Activated T-helper 1 cell treated with anti-CD3 and anti-CD28 coated beads, Interleukin-2, amount 50 U/mL, for 16 hours (primary cell): ENCODE measurements around the gene VSIG10.
A peak's percentile ranks its signal among the peaks of the same experiment; 100 is the strongest.

Source experiments
- DNase-seq, 2 donors: peaks; one replicate each; pipeline ENCODE4 v3.0.0-alpha.2; 2020; ENCODE audit warnings: low read depth in 1 of 2, low spot score in 1 of 2

The VSIG10 gene

DNA sequence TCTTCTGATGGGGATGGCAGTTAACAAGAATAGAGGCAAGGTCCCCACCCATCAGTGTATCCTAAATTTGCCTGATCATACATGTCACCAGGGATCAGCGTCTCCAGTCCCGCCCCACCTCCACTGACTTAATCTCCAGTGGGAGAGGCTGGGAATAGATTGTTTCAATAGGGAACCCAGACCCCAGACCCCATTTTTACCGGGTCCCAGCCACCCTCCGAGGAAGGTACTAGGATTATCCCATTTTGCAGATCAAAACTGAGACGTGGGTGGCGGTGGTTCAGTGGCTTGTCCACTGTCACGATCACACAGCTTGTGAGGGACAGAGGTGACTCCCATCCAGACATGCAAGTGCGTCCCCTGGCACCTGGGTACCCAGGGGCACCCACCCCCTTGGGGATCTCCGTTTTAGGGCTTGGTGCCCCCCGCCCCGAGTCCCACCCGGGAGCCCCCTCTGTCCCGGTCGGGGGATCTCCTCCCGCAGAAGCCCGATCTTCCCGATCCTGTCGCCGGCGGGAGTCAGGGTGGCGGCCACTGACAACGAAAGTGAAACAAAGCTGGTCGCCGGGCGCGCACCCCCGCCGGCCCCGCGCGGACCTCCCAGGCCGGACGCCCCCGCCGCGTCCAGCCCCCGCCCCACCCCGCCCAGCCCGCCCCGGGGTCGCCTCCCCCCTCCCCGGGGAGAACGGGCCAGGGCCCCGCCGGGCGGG lies 43.4 kb downstream of the VSIG10 start:
- DNase-seq: peak; percentile 4 to 13

DNA sequence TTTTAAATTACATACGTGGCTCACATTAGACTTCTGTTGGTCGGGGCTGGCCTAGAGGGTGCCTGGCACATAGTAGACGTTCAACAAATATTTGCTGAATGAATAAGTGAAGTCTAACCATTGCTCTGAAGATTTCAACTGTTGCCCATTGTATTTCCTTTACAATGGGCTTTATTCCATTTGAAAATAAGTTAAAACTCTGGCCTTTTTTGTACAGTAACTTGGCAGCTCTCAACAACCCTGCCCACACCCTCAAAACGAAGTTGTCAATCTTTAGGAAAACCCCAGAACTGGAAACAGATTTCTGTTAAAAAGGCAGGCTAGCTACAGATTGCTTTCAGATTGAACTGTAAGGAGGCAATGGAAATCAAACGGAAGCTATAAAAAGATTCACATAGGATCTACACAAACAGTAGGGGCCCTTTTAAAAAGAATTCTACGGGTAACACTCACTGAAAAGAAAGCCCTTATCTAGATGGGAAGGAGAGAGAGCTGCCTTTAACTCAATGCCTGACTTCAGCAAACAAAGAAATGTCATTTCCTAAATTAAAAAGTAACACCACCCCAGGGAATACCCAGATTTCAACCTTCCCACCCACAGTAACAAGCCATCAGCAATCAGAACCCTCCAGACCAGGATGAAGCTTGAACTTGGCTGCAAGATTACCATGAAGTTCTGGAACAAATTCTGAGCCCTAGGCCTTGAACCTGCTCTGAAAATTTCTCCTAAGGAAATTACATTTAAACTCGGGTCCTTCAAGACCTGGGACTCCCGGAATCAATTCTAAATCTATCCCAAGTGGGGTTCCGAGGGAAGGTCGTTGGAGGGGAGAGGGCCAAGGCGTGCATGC lies 44.2 kb downstream of the VSIG10 start:
- DNase-seq: no peak

DNA sequence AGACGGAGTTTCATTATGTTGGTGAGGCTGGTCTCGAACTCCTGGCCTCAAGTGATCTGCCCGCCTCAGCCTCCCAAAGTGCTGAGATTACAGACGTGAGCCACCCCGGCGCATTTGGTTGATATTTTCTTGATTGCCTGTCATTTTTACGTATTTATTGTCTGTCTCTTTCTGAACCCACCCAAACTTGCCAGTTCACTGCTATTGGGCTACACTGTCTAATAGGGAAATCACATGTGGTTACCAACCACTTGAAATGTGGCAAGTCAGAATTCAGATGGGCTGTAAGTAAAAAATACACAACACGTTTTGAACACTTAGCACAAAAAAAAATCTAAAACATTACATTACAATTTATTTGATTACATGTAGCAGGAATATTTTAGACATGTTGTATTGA lies 44.9 kb downstream of the VSIG10 start:
- no peak for DNase-seq

DNA sequence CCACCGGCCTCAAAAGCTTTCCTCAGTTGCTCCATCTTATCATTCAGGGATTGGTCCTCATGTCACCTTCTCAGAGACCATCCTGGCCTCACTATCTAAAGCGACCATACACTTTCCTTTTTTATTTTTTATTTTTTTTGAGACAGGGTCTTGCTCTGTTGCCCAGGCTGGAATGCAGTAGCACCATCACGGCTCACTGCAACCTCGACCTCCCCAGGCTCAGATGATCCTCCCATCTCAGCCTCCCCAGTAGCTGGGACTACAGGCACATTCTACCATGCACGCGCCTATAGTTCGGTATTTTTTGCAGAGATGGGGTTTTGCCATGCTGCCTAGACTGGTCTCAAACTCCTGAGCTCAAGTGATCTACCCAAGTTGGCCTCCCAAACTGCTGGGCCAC lies 45.6 kb downstream of the VSIG10 start:
- no peak for DNase-seq

DNA sequence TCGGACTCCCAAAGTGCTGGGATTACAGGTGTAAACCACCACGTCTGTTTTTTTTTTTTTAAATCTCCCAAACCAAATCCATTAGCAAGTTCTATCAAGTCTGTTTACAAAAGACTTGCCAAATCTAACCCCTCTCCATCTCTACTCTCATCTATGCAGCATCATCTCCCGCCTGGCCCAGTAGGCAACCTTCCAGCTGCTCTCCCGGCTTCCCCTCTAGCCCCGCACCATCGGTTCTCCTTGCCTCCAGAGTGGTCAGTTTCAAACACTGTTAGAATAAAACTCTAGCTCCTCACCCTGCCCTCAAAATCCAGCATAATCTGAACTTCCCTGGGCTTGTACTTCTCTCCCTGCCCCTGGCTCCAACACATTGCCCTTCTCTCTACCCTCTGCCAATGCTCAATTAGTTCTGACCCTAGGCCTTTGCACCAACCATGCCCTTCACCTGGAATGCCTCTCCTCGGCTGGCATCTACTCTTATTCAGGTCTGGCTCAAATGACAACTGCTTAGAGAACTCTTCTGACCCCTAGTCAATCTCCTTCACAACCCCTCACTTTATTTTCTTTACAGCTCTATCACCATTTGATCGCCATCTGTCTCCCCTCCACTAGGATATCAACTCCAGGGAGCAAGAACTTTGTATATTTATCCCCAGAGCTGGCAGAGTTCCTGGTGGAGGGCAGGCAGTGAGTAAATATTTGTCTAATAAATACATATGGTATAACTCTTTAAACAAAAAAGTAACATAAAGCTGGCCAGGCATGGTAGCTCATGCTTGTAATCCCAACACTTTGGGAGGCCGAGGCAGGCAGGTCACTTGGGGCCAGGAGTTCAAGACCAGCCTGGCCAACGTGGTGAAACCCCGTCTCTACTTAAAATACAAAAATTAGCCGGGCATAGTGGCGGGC lies 47.7 kb downstream of the VSIG10 start:
- no peak for DNase-seq

DNA sequence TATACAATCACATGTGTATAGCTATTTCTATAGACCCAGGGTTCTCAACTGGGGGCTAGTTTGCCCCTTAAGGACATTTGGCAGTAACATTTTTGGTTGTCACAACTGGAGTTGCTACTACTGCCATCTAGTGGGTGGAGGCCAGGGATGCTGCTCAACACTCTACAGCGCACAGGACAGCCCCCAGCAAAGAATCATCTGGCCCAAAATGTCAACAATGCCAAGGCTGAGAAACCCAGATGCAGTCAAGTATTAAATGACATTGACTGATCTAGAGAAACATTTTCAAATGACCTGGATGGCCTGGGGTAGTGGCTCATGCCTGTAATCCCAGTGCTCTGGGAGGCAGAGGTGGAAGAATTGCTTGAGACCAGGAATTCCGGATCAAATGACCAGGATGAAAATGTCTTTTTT lies 48.7 kb downstream of the VSIG10 start:
- DNase-seq: peak; percentile 26 to 51

DNA sequence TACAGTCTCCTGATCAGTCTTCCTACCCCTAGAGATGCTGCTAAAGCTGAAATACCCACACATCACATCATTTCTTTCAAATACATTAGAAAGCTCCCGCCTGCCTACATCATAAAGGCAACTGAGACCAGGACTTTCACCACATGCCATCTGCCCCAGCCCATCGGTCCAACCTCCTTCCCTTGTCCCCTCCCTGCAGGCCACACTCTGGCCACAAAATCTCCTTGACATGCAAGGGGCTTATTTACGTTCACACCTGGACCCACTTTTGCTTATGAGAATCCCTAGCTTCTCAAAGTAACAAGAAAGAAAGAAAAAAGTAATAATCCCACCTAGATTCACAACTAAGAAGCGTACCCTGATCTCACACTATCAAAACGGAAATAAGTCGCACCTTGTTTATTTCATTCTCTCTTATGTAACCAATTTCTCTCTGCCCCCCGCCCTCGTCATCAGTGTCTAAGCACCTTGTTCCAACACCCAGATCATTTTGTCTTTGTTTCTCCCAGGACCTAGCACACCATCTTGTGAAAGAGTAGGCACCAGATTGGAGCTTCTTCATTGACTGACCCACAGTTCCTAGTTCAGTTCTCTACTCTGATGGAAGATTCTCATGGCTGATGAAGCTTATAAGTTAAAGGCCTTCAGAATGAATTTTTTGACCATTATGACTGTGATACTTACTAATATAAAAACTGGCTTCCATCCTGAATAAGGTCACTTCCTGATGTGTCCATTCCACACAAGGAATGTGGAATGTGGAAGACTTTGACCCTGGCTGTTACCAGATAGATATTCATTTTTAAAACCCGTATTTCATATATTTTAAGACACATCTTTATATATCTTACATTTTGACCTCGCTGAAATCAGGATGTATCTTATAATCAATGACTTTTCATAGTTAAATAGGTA lies 50.5 kb downstream of the VSIG10 start:
- no peak for DNase-seq

DNA sequence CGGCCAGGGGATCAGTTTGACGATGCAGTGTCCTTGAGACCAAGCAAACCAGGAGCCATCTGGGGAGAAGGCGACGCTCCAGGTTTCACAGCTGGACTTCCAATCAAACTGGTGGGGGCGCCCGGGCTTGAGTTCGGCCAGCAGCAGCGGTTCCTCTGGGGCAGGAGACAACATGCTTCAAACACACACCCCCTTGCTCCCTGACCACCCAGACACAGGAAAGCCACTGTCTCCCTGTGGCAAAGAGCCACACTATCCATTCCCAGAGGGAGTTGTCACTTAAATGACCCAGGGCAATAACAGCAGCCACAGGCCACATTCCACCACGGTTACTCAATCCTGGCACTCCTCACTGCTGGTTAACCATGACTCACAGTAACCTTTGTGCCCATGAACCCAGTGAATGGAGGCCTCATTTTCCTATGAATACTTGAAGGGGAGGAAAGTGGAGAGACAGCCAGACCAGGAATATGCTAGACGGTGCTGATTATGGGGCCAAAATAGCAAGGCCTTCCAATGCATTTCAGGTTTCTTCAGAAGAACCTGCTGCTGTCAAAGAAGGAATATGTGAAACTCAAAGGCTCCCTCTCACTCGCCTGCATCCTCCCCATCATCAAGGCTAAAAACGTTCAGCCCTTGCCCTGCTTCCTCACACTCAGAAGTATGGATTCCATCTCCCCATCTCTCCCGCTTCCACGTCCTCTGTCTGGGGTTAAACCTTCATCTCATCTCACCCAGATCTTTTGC lies 51.3 kb downstream of the VSIG10 start:
- DNase-seq: no peak

DNA sequence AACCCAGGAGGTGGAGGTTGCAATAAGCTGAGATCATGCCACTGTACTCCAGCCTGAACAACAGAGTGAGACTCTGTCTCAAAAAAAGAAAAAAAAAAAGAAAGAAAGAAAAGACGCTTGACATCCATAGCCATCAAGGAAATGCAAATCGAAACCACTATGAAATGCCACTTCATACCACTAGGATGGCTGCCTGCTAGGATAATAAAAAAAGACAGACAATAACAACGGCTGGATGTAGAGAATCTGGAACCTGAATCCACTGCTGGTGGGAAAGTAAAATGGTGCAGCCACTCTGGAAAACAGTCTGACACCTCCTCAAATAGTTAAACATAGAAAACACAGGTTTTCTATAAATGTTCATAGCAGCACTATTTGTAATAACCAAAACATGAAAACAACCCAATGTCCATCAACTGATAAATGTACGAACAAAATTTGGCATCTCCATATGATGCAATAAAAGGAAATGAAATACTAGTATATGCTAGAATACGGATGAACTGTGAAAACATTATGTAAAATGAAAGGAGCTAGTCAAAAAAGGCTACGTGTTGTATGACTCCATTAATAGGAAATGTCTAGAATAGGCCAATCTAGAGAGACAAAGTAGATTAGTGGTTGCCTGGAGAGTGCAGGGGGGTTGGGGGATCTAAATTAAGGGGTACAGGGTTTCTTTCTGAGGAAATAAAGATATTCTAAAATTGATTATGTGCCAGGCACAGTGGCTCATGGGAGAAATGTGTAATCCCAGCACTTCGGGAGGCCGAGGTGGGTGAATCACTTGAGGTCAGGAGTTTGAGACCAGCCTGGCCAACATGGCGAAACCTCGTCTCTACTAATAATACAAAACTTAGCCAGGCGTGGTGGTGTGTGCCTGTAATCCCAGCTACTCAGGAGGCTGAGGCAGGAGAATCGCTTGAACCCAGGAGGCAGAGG lies 52.6 kb downstream of the VSIG10 start:
- no peak for DNase-seq

DNA sequence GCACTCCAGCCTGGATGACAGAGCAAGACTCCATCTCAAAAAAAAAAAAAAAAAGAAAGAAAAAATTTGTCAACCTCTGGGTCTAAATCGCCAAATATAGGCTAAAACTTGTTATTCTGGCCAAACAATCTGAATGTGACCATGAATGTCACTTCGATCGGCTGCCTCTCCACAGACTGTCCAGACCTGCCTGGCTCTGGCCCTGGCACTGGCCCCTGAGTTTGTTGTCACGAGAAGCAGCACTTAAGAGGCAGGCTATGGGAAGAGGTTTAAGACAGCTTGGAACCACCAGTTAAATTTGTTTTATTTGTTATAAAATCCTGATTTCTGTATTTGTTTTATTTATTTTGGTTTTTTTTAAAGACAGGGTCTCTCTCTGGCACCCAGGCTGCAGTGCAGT lies 57.4 kb downstream of the VSIG10 start:
- DNase-seq: no peak

DNA sequence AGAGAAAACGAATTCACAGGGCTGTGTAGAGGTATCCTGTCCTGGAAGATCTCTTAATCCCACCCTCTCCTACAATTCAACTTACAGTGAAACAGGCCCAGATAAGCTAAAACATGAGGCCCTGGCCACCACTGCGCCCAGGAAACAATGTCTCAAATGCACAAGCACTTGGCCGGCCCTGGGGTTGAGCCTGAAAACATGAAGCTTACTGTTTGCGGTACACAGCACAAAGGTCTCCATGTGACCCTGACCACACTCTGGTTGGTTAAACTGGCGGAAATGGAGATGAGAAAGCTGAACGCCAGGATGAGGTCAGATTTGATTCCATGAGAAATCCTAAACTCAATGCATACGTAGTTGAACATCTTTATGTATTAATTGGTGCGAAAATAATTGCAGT lies 59.2 kb downstream of the VSIG10 start:
- no peak for DNase-seq

DNA sequence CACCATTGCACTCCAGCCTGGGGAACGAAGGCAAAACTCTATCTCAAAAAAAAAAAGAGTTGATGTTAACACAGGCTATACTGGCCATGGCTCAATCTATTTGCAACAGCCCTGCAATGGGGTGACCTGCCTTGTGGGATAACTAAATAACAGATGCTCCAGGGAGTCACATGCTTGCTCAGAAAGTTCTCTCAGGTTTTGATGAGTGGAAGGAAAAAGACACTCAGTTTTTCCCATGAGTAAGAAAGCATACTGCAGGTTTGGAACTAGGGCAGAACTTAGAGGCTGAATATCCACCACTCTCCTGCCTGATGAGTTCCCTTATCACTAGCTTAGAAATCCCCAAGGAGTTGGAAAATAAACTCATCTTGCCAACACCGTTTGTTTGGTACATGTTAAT lies 59.7 kb downstream of the VSIG10 start:
- DNase-seq: no peak

DNA sequence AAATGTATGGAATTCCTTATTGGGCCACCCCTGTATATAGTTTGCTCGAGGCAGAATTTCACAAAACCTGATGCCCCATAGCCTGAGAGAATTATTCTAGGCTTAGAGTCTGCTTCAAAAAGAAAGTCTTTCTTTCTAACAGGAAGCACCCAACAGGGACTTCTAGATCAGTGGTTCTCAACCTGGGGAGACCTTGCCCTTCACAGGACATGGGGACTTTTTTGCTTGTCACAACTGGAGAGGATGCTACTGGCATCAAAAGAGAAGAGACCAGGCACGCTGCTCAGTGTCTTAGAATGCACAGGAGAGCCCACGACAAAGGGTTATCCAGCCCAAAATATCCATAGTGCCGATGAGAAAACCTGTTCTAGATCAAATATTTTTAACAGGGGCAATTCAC lies 61.7 kb downstream of the VSIG10 start:
- DNase-seq: no peak

DNA sequence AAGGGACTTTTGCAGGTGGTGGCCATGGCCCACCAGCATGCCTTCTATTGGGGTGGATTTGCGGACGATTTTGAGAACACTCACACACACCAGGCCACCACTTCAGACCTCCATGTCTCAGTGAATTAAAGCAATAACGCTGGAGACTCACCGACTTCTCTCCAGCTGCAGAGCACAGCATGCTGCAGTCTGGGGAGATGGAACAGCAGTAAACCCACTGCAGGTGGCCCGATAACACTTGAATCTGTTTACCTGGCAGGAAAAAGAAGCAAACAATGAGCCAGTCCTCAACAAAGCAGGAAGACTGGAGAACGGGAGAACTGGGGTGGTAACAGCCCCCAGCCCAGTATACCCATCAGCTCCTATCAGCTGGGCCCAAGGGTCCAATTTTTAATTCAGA lies 65.7 kb downstream of the VSIG10 start:
- DNase-seq: no peak

DNA sequence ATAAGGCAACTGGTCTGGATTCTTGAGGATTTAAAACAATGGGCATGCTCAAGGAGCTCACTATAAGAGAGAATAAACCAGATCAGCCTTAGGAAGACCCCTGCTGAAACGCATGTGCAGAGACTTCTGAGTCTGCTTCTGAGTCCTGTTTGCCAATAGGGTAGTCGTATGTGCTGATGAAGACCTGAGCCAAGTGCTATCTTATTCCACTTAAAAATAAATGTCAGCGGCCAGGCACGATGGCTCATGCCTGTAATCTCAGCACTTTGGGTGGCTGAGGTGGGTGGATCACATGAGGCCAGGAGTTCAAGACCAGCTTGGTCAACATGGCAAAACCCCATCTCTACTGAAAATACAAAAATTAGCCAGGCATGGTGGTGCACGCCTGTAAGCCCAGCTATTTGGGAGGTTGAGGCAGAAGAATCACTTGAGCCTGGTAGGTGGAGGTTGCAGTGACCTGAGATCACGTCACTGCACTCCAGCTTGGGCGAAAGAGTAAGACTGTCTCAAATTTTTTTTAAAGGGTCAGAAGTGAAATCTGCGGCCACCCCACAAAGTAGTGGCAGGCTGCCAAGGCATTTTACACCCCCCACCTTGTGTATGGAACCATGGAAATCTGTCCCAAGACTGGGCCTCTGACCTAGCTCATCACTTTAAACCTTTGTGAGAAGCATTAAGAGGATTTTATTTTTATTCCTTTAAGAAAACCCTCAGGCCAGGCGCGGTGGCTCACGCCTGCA lies 67.0 kb downstream of the VSIG10 start:
- DNase-seq: no peak

DNA sequence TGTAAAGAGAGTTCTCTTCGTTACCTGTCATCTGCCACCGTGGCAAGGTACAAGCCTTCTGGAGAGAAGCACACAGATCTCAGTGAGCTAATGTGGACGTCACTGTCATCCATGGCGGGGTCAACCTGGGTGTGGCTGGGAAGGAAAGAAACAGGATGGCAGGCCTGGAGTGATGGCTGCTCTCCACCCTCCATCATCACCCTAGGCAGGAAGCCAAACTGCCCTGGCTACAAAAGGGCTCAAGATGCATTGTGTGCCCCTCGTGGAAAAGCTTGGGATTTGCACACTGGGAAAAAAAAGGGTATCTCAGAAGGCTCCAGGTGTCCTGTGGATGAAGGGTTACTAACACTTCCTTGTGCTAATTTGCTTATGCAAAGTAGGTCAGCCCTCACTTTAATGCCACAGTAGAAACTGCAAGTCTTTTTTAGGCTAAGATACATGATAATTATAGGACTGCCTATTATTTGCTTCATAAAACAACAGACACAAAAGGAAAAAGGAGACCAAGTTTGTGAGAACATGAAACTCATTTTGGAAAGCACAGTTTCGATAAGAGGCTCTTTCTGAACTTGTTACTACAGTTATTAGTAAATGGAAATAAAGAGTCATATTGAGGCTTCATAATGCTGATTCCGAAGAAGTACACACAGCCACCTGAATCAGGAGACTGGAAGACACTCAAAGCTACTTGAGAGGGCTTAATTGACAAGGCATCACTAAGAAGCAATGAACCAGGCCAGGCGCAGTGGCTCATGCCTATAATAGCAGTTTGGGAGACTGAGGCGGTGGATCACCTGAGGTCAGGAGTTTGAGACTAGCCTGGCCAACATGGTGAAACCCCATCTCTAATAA lies 68.4 kb downstream of the VSIG10 start:
- no peak for DNase-seq
